Rectal smooth muscle tissue (tissue), 1 donor: ENCODE data around the gene SPAM1.

Experiments
- H3K27ac ChIP-seq: one replicate; pipeline ENCODE4 v1.7.0; 2013; ENCODE audit warnings: low read depth, low read length, inconsistent platforms
- H3K27me3 ChIP-seq: one replicate; pipeline ENCODE4 v1.7.0; 2013; ENCODE audit warnings: low read length; ENCODE audit not compliant: control insufficient read depth, insufficient read depth
- H3K36me3 ChIP-seq: one replicate; pipeline ENCODE4 v1.7.0; 2013; ENCODE audit warnings: low read length; ENCODE audit not compliant: control insufficient read depth, insufficient read depth
- H3K4me1 ChIP-seq: one replicate; pipeline ENCODE4 v1.7.0; 2013; ENCODE audit warnings: low read length; ENCODE audit not compliant: control insufficient read depth, insufficient read depth
- H3K4me3 ChIP-seq: one replicate; pipeline ENCODE4 v1.7.0; 2013; ENCODE audit warnings: low read length
- H3K9ac ChIP-seq: one replicate; pipeline ENCODE4 v1.7.0; 2013; ENCODE audit warnings: low read length

SPAM1 gene

DNA sequence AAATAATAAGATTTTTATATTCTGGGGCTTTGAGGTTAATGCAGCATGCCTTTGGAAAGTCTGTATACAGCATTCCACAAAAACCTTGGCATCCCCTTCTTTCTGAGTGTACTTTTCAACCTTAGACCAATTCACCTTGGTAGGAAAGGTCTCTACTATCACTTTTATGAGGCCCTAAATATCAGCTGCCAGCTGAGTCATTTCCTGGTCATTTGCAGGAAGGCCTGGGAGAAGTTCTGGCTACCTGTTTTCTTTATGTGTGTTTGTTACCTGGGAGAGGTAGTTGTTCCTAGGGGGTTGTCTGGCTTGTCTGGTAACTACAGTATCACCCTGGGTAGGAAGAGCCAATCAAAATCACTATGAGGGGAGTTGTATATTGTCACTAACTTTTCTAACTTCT lies 4.1 kb downstream of the SPAM1 start:
- no peaks in the 10 kb centered on the region for H3K36me3 ChIP-seq
- no peaks in the 10 kb centered on the region for H3K27me3 ChIP-seq
- H3K4me3 ChIP-seq, result no peak overlapping the region
- no peak overlapping the region for H3K9ac ChIP-seq
- H3K4me1 ChIP-seq, result no peaks in the 10 kb centered on the region
- H3K27ac ChIP-seq, result no peak overlapping the region

DNA sequence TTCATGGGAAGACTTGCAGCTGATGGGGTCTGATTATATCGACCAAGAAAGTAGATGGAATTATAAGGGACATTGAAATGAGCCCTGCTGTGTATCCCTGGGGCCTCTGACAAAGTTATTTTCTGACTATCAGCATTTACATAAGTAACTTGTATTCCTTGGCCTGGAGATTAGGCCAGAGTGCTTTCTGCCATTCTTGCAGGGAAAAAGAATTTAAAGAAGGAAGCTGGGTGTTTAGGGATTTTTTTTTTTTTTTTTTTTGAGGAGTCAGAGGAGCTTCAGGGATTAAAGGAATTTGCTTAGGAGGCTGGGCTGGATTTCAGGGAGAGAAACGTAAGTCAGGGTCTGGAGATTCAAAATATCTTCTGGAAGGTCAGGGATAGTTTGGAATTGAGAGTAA lies 4.6 kb downstream of the SPAM1 start:
- no peak overlapping the region for H3K9ac ChIP-seq
- H3K4me1 ChIP-seq, result no peaks in the 10 kb centered on the region
- no peaks in the 10 kb centered on the region for H3K27me3 ChIP-seq
- no peak overlapping the region for H3K4me3 ChIP-seq
- no peaks in the 10 kb centered on the region for H3K36me3 ChIP-seq
- no peak overlapping the region for H3K27ac ChIP-seq

GRCh38 chr7:123935436-123936381 lies 10.7 kb downstream of the SPAM1 start:
- Histone ChIP-seq H3K27ac (no peak overlapping the region), H3K9ac (no peak overlapping the region), H3K27me3 (no peaks in the 10 kb centered on the region), H3K4me1 (no peaks in the 10 kb centered on the region), H3K4me3 (no peak overlapping the region), H3K36me3 (no peaks in the 10 kb centered on the region)

DNA sequence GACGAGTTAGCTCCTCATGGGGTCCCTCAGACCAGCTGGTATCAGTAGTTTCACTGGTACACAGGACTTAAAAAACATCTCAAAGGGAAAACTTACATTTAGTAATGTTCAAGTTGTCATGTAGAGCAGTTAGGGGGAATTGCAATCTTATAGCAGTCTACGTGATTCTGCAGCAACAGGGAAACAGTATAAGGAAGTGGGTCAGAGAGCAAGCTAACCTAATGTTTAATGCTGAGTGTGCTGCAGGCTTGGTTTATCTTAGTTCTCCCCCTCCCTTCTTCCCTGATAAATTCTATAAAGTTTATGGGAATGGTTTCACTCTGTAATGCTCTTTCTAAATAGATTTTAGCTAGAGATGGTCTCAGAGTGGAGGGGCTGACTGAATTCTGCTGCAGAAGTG lies 11.3 kb downstream of the SPAM1 start:
- no peaks in the 10 kb centered on the region for H3K27me3 ChIP-seq
- no peak overlapping the region for H3K27ac ChIP-seq
- no peaks in the 10 kb centered on the region for H3K4me1 ChIP-seq
- H3K36me3 ChIP-seq, result no peaks in the 10 kb centered on the region
- H3K4me3 ChIP-seq, result no peak overlapping the region
- H3K9ac ChIP-seq, result no peak overlapping the region

- Histone ChIP-seq H3K36me3 (no peaks in the 10 kb centered on the region), H3K27ac (no peak overlapping the region), H3K4me1 (no peaks in the 10 kb centered on the region), H3K4me3 (no peak overlapping the region), H3K9ac (no peak overlapping the region), H3K27me3 (no peaks in the 10 kb centered on the region)
Observed at GRCh38 chr7:123939784-123940183, 14.7 kb downstream of the SPAM1 start.

GRCh38 chr7:123941391-123942180 lies 16.5 kb downstream of the SPAM1 start:
- Histone ChIP-seq H3K27ac (no peak overlapping the region), H3K4me1 (no peaks in the 10 kb centered on the region), H3K9ac (no peak overlapping the region), H3K4me3 (no peak overlapping the region), H3K27me3 (no peaks in the 10 kb centered on the region), H3K36me3 (no peaks in the 10 kb centered on the region)

GRCh38 chr7:123944395-123944794 lies 19.4 kb downstream of the SPAM1 start:
- Histone ChIP-seq H3K4me3 (no peak overlapping the region), H3K27me3 (no peaks in the 10 kb centered on the region), H3K36me3 (no peaks in the 10 kb centered on the region), H3K9ac (no peak overlapping the region), H3K4me1 (no peaks in the 10 kb centered on the region), H3K27ac (no peak overlapping the region)

GRCh38 chr7:123945938-123946337 lies 20.9 kb downstream of the SPAM1 start:
- Histone ChIP-seq H3K9ac (no peak overlapping the region), H3K36me3 (no peaks in the 10 kb centered on the region), H3K4me1 (no peaks in the 10 kb centered on the region), H3K27ac (no peak overlapping the region), H3K4me3 (no peak overlapping the region), H3K27me3 (no peaks in the 10 kb centered on the region)

DNA sequence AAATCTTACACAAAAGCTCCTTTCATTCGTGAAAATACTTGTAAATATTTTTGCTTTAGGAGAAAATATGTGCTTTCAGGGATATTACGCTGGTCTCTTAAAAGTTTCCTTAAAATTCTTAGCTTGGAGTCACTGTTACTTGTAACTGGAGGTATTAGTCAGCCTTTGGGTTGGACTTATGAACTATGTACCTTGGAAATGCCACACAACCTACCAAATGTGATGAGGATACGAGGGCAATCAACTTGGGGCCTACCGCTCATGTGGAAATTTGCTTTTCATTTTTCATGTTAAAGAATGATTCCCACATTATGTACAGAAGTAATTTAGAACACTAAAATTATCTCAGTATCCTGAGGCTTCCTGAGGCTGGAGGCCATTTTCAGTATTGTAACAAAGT lies 23.1 kb downstream of the SPAM1 start:
- Histone ChIP-seq H3K27ac (no peak overlapping the region), H3K4me3 (no peak overlapping the region), H3K4me1 (no peaks in the 10 kb centered on the region), H3K27me3 (no peaks in the 10 kb centered on the region), H3K36me3 (no peaks in the 10 kb centered on the region), H3K9ac (no peak overlapping the region)

GRCh38 chr7:123958186-123958703 lies 33.2 kb downstream of the SPAM1 start:
- Histone ChIP-seq H3K27ac (no peak overlapping the region), H3K9ac (no peak overlapping the region)

GRCh38 chr7:123961771-123962170 lies 36.7 kb downstream of the SPAM1 start:
- Histone ChIP-seq H3K27ac (no peak overlapping the region), H3K4me1 (no peaks in the 10 kb centered on the region), H3K36me3 (no peaks in the 10 kb centered on the region), H3K27me3 (no peaks in the 10 kb centered on the region), H3K4me3 (no peak overlapping the region), H3K9ac (no peak overlapping the region)

More at GRCh38 chr7:123958186-123958703, 33.2 kb downstream of the SPAM1 start:
- Histone ChIP-seq H3K4me1 (no peaks in the 10 kb centered on the region), H3K4me3 (no peak overlapping the region), H3K36me3 (no peaks in the 10 kb centered on the region), H3K27me3 (no peaks in the 10 kb centered on the region)

GRCh38 chr7:123966936-123967335 lies 41.9 kb downstream of the SPAM1 start:
- Histone ChIP-seq H3K27ac (no peak overlapping the region), H3K4me3 (no peak overlapping the region), H3K36me3 (no peaks in the 10 kb centered on the region), H3K27me3 (no peaks in the 10 kb centered on the region), H3K4me1 (no peaks in the 10 kb centered on the region), H3K9ac (no peak overlapping the region)
